Testis (tissue), 2 donors: ENCODE results near the gene TANK.

Experiments used
- POLR2A ChIP-seq: fragments of 450-650 bp; IDR thresholded peaks from one replicate; pipeline ENCODE4 v1.6.1; 2017; ENCODE audit warnings: antibody characterized with exemption, mild to moderate bottlenecking, moderate library complexity
- TF ChIP-seq, protein P1 (sequence below), 3 experiments: fragments of 450-650 bp in 2 of 3; fragments of 200-600 bp in 1 of 3; sonication (generic) in 1 of 3; IDR thresholded peaks; one replicate each; pipeline ENCODE4 v1.5.1; 2016 to 2019; ENCODE audit warnings: antibody characterized with exemption in 3 of 3, mild to moderate bottlenecking in 2 of 3, moderate library complexity in 1 of 3

DNA sequence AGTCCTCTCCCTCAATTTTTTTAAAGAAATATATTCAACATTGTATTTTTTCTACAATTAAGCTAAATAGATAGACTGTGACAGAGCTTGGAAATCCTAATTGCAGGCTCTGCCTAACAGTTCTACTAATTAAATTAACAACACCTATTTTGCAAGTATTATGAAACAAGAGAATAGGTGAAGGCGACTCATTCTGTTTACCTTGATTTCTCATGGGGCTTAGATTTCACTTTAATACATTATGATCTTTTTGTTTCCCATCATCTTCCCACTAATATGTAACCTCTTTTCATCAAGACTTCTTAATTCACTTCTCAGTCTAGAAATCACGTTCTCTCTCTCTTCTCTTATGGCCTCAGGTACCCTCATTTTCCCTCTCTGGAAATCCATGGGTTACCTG lies 42.7 kb upstream of the TANK start:
- TF ChIP-seq, protein P1, sequence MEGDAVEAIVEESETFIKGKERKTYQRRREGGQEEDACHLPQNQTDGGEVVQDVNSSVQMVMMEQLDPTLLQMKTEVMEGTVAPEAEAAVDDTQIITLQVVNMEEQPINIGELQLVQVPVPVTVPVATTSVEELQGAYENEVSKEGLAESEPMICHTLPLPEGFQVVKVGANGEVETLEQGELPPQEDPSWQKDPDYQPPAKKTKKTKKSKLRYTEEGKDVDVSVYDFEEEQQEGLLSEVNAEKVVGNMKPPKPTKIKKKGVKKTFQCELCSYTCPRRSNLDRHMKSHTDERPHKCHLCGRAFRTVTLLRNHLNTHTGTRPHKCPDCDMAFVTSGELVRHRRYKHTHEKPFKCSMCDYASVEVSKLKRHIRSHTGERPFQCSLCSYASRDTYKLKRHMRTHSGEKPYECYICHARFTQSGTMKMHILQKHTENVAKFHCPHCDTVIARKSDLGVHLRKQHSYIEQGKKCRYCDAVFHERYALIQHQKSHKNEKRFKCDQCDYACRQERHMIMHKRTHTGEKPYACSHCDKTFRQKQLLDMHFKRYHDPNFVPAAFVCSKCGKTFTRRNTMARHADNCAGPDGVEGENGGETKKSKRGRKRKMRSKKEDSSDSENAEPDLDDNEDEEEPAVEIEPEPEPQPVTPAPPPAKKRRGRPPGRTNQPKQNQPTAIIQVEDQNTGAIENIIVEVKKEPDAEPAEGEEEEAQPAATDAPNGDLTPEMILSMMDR (IDR thresholded peaks at IDR 0.05) = no peak
- no peak for TF ChIP-seq POLR2A
